ENCODE measurements around the gene TUT1.
"Not testable (repeated sequence)": the region's sequence is repeated elsewhere in the genome, so short reads cannot be mapped to it uniquely, and the experiment has no call there.

TUT1 gene

DNA sequence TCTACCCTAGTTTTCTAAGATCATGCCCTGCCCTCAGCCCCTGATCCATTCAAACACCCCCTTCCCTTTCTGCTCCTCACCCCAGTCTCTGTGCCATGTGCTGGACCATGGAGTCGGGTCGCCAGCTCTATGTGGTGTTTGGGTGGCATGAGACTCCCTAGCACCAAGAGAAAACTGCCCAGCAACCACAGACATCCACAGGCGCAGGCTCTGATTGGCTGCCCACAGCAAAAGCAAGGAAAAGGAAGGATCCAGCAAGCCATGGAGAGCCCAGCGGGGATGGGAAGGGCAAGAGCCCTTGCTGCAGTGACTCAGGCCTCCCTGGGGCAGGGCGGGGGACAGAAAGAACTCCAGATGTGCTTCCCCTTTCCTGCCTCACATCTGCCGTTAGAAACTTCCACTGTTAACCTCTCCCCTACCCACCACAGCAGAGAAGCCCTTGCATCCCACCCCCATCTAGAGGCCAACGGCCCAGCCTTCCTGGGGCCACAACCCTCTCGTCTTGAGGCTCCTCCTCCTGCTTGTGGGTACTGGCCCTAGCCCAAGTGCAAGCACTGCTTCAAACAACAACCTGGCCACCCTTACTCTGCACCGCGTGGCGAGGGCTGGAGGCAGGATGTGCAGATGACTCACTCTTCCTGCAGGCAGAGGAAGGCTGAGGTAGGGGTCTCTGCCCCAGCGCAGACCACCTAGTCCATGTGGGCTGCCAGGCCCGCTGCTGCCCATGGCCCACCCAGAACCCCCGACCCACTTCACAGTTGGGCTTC, 35.0 kb downstream of the TUT1 start:
- peak; percentile 85 for DNase-seq (ENCODE audit: low spot score)

DNA sequence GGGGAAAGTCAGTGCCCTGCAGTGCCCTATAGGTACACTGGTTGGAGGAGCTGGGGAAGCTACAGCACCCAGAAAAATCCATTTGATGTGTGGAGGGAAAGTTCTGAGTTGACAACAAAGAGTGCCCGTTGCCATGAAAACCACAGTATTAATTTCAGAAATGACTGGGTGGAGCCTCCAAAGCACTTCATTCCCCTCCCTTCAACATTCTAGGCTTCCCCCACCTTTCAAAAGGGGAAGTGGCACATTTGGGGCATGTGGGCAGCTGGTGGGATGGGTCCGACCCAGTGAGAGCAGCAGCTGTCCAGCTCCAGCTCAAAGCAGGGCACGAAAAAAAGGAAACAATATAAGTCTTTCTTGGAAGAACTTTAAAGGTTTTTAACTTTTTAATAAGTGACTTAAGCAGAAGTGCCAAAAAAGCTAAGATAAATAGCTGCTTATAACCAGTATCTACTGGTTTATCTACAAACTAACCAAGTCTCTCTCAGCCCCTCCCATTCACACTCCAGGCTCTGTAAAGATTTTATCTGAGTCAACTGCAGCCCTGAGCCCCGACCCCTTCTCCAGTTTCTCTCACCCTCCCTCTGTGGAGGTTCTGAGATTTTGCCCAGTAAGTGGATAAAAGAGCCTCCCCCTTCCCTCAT, 35.7 kb downstream of the TUT1 start:
- DNase-seq (ENCODE audit: low spot score), result peak; percentile 70

- DNase-seq (ENCODE audit: low spot score), result peak; percentile 73
These were observed 36.7 kb downstream of the TUT1 start for GRCh38 chr11:62554387-62555167.

DNA sequence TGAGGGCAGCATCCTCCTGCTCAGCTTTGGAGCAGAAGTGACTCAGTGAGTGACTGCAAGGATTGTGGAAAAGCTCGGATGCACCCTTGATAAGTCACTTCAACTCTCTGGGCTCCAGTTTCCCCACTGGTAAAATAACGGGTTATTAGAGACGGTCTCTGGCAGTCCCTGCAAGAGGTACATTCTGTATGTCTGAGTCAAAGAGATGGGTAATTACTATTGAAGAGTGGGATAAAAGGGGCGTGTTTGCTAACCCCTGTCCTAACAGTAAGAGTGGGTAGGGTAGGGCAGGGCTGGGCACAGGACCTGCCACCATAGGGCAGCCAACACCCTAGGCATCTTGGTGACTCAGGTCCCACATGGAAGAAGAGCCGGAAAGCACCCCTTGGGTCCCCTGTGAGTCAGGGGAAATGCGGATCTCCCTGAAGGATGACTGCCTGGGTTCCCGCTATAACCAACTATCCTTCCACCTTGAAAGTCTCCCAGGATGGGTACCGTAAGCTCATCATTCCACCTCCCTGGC, 37.4 kb downstream of the TUT1 start:
- DNase-seq (ENCODE audit: low spot score), result no peak

DNA sequence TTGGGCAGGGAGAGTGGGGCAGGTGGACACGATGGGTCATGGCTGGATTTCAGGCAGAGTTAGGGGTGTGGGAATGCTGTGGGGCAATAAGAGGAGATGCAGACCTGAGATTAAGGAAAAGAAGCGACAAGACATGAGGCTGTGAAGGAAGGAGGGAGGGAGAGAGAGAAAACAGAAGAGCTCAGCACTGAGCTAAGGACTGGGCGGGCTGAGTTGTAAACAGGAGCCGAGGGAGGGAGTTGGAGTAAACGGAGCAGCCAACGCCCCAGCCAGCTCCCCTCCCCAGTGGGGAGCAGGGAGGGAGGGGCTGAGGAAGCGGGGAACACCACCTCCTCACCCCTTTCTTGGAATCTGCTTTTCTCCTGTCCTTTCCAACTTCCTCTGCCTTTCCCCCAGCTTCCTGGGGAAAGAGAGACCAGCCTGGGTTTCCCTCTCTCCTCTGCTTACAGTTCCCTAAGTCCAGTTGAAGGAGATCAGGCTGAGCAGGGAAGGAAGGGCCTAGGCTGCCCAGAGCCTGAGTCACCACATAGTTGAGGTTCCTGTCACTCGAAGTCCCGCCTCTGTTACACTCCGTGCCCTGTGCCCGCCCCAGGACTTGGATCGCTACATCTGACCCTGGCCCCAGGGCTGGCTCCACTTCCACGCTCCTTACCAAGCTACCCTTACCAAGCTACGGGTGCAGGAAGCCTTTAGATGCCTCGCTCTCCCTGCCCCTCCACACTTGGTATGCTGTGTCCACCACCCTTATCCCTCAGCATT, 38.1 kb downstream of the TUT1 start:
- DNase-seq (ENCODE audit: low spot score), result peak; percentile 87

DNA sequence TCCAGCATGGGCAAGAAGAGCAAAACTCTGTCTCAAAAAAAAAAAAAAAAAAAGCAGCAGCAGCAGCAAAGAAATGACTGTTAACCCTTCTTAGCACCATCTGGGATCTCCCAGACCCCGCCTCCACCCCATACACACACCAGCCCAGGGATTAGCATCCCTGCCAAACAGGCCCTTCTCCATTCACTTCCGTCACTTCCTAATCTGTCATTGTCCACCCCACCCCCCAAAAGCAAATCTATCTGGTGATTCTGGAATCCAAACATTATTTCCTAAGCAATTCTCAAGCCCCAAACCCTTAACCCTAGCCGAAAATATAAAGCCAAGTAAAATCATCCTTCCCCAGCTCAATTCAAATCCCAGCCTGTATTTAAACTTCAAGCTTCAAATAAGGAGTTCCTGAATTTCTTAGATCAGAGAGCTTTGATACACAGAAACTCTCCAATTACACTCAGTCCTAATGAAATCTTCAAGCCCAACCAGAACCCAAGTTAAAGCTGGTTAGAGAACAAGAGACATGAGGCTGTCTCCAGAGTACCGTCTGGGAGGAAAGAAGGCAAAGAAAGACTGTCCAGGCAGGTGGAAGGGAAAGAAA, 38.7 kb downstream of the TUT1 start:
- no peak for DNase-seq (ENCODE audit: low spot score)

GRCh38 chr11:62550478-62550877, 40.8 kb downstream of the TUT1 start:
- DNase-seq (ENCODE audit: low spot score), result not testable (repeated sequence)

DNA sequence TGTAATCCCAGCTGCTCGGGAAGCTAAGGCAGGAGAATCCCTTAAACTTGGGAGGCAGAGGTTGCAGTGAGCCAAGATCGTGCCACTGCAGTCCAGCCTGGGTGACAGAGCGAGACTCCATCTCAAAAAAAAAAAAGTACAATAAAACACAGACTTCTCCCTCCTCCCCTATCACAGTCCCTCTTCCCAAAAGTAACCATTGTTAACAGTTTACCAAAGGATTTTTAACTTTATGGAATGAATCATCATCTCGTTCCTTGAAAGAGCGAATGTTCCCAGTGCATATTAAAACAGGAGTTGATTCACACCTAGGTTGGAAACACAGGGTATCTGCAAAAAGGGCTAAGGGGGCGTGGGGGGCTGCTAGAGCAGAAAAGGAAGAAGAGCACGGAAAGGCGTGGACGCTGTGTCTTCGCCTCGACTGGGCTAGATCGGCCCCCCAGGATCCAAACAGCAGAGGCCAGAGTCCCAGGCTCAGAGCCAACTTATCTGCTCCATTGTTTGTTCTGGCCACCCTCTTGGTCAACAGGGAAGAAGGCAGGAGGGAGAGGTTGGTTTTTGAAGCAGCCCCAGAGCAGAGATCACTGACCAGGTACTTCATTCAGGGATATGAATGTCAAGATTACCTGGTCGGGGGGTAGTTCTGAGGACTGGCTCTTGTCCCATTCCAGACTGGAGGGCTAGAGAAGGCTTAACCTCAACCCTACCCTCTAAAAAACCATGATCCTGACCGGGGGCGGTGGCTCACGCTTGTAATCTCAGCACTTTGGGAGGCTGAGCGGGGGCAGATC, 42.6 kb downstream of the TUT1 start:
- DNase-seq (ENCODE audit: low spot score), result no peak

DNA sequence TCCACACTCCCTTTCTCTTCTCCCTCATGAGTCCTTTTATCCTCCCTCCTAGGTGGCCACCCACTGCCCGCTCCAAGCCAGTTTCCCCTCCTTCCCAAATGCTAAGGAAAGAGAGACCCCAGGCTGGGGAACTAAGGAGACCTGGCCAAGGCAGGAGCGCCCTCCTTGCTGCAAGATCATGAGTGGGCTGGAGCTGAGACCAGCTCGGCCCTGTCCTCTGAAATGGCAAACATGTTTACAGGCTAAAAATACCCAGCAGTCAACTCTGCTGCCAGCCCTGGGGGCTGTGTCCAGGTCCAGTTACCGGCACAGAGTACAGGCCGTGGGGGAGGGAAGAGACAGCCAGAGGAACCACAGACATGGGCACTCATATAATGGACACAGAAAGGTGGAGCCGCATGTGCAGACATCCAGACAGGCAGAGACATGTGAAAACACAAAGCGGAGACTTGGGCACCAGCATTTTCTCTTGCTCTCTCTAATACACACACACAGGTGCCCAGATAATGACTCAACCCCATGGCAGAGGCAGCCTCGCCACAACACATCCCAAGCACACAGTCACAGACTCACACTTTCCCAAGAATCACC, 43.5 kb downstream of the TUT1 start:
- no peak for DNase-seq (ENCODE audit: low spot score)

DNA sequence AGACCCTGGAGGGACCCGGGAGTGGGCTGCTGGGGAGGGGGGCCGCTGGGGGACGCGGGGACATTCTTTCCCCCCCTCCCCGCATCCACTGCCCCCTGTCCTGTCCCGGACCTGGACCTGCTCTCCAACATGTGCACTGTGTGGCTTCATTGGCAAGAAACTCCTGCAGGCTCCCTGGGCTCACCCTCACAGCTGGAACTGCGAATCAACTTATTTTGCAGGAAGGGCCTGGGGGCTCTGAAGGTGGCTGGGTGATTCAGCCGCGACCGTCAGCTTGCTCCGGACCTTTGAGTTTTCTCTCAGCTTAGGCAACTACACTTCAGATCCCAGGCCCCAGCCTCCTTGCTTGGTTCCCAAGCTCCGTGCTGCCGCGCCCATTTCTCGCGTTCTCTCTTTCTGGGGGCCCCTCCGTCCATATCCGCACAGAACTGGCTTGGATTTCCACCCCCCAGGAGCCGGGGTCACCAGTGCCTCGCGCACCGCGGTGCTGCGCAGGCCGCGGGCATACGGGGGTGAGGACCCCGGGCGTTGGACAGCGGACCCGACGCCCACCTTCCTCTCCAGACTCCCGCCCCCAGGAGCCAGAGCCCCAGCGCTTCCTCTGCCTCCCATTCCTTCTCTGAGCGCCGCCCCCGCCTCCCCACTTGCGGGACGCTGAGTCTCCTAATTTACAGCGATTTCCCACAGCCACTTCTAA, 44.2 kb downstream of the TUT1 start:
- DNase-seq (ENCODE audit: low spot score), result peak; percentile 76

GRCh38 chr11:62546244-62546928, 44.9 kb downstream of the TUT1 start, which contains the start of gene AHNAK:
Gene AHNAK (minus strand): TSS chr11:62546806. CDS start chr11:62536098, 10,708 bp downstream.
- peak; percentile 90 for DNase-seq (ENCODE audit: low spot score)

- DNase-seq (ENCODE audit: low spot score), result peak; percentile 98
These were observed 45.7 kb downstream of the TUT1 start for GRCh38 chr11:62545437-62546243.

DNA sequence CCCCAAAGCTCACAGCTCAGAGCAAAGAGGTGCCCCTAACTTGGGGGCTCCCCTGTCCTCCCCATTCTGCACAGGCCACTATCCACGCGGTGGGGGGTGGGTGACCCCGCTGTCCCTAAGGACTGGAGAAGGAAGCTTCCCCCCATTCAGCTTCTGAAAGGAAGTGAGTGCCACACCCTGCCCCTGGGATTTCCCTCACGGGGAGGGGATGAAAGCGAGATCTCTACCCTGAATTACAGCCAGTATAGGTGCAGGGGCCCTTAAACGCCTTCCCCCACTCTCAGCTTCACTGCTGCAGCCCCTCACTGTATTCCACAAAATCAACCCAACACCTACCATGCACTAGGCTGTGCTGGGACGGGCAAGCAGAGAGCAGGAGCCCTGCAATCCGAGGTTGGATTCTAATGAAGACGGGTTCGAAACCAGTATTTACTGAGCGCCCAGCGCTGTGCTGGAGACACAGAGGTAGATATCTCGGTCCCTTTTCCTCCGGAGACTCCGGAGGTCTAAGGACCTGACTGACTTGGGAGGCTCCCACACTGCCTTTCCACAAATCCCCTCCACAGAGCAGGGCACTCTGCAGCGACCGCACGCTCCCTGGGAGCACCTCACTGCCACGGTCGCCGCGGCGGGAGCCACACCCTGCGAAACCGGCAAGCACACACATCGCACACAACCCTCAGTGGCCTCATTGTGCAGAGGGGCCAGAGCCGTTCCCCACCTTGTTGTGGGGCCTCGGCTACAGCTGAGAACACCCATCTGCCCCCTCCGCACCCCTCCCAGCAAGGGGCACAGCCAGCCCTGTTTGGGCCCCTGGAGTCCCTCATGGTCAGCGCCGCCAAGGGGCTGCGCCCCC, 46.5 kb downstream of the TUT1 start:
- DNase-seq (ENCODE audit: low spot score), result no peak

- no peak for DNase-seq (ENCODE audit: low spot score)
These were observed 47.5 kb downstream of the TUT1 start for GRCh38 chr11:62543680-62544444.

DNA sequence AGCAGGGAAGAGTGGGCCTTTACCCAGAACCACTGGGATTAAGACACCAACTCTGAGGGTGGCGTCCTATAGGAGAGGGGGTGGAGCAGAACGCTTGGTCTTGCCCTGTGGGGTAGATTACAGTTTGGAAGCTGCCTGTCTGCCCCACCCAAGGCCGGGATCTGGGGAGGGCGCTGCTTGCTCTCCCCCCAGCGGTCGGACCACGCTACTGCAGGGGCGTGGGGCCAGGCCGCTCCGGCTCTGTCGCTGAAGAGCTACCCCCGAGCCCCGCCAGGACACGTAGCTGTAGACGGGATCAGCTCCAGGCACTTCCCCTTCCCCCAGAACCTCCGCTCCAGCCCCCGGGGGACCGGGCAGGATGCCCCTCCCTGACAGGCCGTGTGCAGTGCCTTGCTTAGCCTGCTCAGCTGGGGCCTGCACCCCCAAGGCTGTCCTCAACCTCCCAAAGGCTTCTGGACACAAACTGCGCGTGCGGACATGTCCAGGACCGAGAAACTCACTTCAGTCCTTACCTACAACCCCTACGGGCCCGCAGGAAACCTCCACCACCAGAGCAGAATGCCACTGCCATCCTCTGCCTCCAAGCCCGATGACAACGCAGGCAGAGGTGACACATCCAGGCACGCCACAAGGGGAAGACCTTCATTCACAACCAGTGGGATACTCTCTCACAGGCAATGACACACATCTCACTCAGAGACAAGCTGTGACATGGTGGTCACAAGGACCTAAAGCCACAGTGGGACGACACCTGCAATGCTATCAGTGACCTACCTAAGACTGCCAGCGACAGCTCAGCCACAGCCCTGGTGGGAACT, 48.4 kb downstream of the TUT1 start:
- DNase-seq (ENCODE audit: low spot score), result peak; percentile 90
